ENCODE results near the gene GRIK4. TPM values are rescaled to one million over a fixed set of nuclear protein-coding genes. Genes with fewer than 3 reads are reported as not detected.

The GRIK4 gene
- polyA plus RNA-seq, 1 of the 3 experiments (the other 2 are of a cell fraction): 0.03 TPM

DNA sequence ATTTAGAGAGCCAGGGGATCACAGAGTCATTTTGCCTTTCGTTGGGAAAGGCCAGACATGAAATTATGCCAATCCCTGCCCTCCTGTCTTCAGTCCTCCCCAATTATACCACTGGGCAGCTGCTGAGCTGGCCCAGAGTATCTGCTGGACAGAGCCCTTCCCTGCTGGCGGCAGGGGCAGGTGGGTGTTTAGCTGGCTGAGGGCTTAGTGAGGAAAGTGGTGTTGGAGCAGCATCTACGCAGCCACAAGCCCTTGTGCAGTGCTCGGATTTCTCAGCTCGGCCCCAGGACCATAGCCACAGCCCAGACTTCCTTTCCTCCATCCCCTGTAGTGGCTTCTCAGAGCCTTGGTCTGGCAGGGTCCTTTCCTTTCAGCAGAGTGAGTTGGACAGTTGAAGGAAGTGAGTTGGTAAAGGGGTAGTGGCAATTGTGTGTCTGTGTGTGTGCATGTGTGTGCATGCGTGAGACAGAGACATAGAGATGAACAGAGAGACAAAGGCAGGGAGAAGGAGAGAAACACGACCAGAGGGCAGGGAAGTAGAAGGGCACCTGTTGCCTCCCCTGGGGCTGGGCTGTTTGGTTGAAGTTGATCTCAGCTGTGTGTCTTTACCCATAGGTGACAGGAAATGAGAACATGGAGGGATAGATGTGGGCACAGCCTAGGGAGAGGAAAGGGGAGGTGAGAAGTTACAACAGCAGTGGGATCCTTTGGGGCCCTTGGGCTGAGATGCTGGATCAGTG, 66.2 kb downstream of the GRIK4 start:
- H3K4me3 ChIP-seq (ENCODE audit: low read depth in 2 of 2, low read length in 1 of 2): no peak overlapping the region
- WGBS (ENCODE audit: low lambda C conversion rate): 42% methylated on average over 7 of the region's 7 CpGs
- H3K27ac ChIP-seq (ENCODE audit: low read depth in 2 of 2, low read length in 1 of 2): no peak overlapping the region
- H3K9me2 ChIP-seq: no peaks in the 10 kb centered on the region
- H3F3A ChIP-seq (replicated peaks; ENCODE audit: insufficient read depth): no peaks in the 10 kb centered on the region
- DNase-seq: no peak
- TF ChIP-seq TCF12 (IDR thresholded peaks at IDR 0.05): no peak
- TF ChIP-seq, protein P1, sequence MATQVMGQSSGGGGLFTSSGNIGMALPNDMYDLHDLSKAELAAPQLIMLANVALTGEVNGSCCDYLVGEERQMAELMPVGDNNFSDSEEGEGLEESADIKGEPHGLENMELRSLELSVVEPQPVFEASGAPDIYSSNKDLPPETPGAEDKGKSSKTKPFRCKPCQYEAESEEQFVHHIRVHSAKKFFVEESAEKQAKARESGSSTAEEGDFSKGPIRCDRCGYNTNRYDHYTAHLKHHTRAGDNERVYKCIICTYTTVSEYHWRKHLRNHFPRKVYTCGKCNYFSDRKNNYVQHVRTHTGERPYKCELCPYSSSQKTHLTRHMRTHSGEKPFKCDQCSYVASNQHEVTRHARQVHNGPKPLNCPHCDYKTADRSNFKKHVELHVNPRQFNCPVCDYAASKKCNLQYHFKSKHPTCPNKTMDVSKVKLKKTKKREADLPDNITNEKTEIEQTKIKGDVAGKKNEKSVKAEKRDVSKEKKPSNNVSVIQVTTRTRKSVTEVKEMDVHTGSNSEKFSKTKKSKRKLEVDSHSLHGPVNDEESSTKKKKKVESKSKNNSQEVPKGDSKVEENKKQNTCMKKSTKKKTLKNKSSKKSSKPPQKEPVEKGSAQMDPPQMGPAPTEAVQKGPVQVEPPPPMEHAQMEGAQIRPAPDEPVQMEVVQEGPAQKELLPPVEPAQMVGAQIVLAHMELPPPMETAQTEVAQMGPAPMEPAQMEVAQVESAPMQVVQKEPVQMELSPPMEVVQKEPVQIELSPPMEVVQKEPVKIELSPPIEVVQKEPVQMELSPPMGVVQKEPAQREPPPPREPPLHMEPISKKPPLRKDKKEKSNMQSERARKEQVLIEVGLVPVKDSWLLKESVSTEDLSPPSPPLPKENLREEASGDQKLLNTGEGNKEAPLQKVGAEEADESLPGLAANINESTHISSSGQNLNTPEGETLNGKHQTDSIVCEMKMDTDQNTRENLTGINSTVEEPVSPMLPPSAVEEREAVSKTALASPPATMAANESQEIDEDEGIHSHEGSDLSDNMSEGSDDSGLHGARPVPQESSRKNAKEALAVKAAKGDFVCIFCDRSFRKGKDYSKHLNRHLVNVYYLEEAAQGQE (IDR thresholded peaks at IDR 0.05; ENCODE audit: low read depth, low read length): 0 out of 2 replicates have a peak, but pooled peaks have one; percentile 25
- H3K79me2 ChIP-seq (ENCODE audit: insufficient read depth): no peaks in the 10 kb centered on the region
- no peaks in the 10 kb centered on the region for H3K36me3 ChIP-seq (replicated peaks in 1 of 2; ENCODE audit: control insufficient read depth in 1 of 2, insufficient read depth in 2 of 2, low read length in 1 of 2)
- no peaks in the 10 kb centered on the region; the same call in 1 of the 2 replicates for H3K27me3 ChIP-seq (ENCODE audit: insufficient read depth)
- no peak overlapping the region for H2AFZ ChIP-seq (ENCODE audit: low read depth)
- POLR2A ChIA-PET: no interaction called here
- H3K4me1 ChIP-seq (ENCODE audit: control insufficient read depth in 1 of 2, insufficient read depth in 2 of 2, low read depth in 1 of 2, low read length in 1 of 2): no peaks in the 10 kb centered on the region; a peak in 1 of 4 replicates
- H3K9me3 ChIP-seq: no peaks in the 10 kb centered on the region
- H4K20me1 ChIP-seq (ENCODE audit: insufficient read depth): no peaks in the 10 kb centered on the region
- no peak overlapping the region for H3K4me2 ChIP-seq
- H3K9ac ChIP-seq: no peak overlapping the region
- CTCF ChIA-PET: interaction anchor here (0.6 kb wide), 1 partner anchor 37 kb away, joined by 3 read pairs; no protein-coding TSS in a partner anchor

DNA sequence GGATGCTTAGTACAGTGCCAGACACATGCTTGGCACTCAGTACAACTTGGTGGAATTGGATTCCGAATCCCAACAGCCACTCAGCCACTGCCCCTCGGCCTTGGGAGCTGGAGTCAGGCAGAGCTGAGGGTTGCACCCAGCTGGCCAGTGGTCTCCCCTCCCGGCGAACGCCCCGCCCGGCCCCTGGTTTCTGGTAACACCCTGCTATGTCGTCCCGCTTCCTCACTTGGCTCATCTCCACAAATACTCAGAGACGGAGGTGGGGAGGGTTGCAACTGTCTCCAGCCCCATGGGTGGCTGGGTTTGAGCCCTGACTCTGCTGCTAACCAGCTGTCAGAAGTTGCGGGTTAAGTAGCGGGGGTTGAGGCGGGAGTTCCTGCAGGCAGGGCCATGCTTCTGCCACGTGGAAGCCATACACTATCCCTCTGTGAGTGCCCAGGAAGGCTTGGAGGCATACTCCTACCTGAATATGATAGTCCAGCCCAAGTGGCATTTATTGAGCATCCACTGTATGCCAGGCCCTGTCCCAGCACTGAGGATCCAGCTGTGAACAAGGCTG, 67.1 kb downstream of the GRIK4 start:
- WGBS (ENCODE audit: low lambda C conversion rate): 70% methylated on average over 7 of the region's 14 CpGs
- no peaks in the 10 kb centered on the region for H3K79me2 ChIP-seq (ENCODE audit: insufficient read depth)
- H3K9me3 ChIP-seq: no peaks in the 10 kb centered on the region
- no peaks in the 10 kb centered on the region; the same call in 1 of the 2 replicates for H3K27me3 ChIP-seq (ENCODE audit: insufficient read depth)
- no peak overlapping the region for H2AFZ ChIP-seq (ENCODE audit: low read depth)
- H3K36me3 ChIP-seq (replicated peaks in 1 of 2; ENCODE audit: control insufficient read depth in 1 of 2, insufficient read depth in 2 of 2, low read length in 1 of 2): no peaks in the 10 kb centered on the region
- no peak overlapping the region for H3K9ac ChIP-seq
- H3F3A ChIP-seq (replicated peaks; ENCODE audit: insufficient read depth): no peaks in the 10 kb centered on the region
- TF ChIP-seq POLR2AphosphoS5 (IDR thresholded peaks at IDR 0.05; ENCODE audit: low read depth, low read length) (no peak), RAD21 (IDR thresholded peaks at IDR 0.05; ENCODE audit: low read length) (no peak), MXI1 (IDR thresholded peaks at IDR 0.05; ENCODE audit: low read depth, low read length) (no peak), TEAD4 (IDR thresholded peaks at IDR 0.05; ENCODE audit: borderline replicate concordance, insufficient read depth) (no peak), GATA2 (CRISPR knock-in tag; IDR thresholded peaks at IDR 0.05) (no peak)
- TF ChIP-seq, protein P2, sequence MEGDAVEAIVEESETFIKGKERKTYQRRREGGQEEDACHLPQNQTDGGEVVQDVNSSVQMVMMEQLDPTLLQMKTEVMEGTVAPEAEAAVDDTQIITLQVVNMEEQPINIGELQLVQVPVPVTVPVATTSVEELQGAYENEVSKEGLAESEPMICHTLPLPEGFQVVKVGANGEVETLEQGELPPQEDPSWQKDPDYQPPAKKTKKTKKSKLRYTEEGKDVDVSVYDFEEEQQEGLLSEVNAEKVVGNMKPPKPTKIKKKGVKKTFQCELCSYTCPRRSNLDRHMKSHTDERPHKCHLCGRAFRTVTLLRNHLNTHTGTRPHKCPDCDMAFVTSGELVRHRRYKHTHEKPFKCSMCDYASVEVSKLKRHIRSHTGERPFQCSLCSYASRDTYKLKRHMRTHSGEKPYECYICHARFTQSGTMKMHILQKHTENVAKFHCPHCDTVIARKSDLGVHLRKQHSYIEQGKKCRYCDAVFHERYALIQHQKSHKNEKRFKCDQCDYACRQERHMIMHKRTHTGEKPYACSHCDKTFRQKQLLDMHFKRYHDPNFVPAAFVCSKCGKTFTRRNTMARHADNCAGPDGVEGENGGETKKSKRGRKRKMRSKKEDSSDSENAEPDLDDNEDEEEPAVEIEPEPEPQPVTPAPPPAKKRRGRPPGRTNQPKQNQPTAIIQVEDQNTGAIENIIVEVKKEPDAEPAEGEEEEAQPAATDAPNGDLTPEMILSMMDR (IDR thresholded peaks at IDR 0.05): no peak
- no peaks in the 10 kb centered on the region for H3K9me2 ChIP-seq
- H3K27ac ChIP-seq (ENCODE audit: low read depth in 2 of 2, low read length in 1 of 2): no peak overlapping the region
- no peaks in the 10 kb centered on the region for H4K20me1 ChIP-seq (ENCODE audit: insufficient read depth)
- ChIA-PET CTCF (interaction anchor here (0.6 to 1.0 kb wide), 2 partner anchors 11 to 53 kb away, joined by 3 read pairs; no protein-coding TSS in a partner anchor), POLR2A (no interaction called here)
- no peak overlapping the region for H3K4me3 ChIP-seq (ENCODE audit: low read depth in 2 of 2, low read length in 1 of 2)
- H3K4me1 ChIP-seq (ENCODE audit: control insufficient read depth in 1 of 2, insufficient read depth in 2 of 2, low read depth in 1 of 2, low read length in 1 of 2): no peaks in the 10 kb centered on the region; a peak in 1 of 4 replicates
- no peak overlapping the region for H3K4me2 ChIP-seq
- DNase-seq: no peak

All from SK-N-SH (cell line).